Esophagus muscularis mucosa (tissue), 4 donors: ENCODE data around the gene ROBO1. TPM values are rescaled to one million over a fixed set of nuclear protein-coding genes. Genes with fewer than 3 reads are reported as not detected.

Experiments
- DNase-seq: peaks from one replicate; pipeline ENCODE4 v3.0.0-alpha.2; 2017; ENCODE audit errors: extremely low spot score
- H3K27ac ChIP-seq, 4 donors: fragments of 200-600 bp; sonication (generic); replicated peaks in 1 of 4; 1 replicate in 3 of 4; 2 replicates in 1 of 4; pipeline ENCODE4 v1.5.1; 2016 to 2019; ENCODE audit warnings: mild to moderate bottlenecking in 1 of 4
- H3K27me3 ChIP-seq, 4 donors: fragments of 200-600 bp; sonication (generic); one replicate each; pipeline versions ENCODE4 v1.5.1 to v1.6.0; 2016 to 2019
- H3K36me3 ChIP-seq, 4 donors: fragments of 200-600 bp; sonication (generic); one replicate each; pipeline ENCODE4 v1.5.1; 2016 to 2019
- H3K4me1 ChIP-seq, 4 donors: fragments of 200-600 bp; sonication (generic); one replicate each; pipeline ENCODE4 v1.5.1; 2016 to 2019
- H3K4me3 ChIP-seq, 4 donors: fragments of 200-600 bp; sonication (generic); 1 replicate in 2 of 4; 2 replicates in 2 of 4; pipeline ENCODE4 v1.5.1; 2016 to 2019; ENCODE audit warnings: mild to moderate bottlenecking in 4 of 4, moderate library complexity in 1 of 4
- H3K9me3 ChIP-seq, 4 donors: fragments of 200-600 bp; sonication (generic); 1 replicate in 3 of 4; 2 replicates in 1 of 4; pipeline ENCODE4 v1.5.1; 2016 to 2019
- EP300 ChIP-seq: sonication (generic); formaldehyde crosslinking; IDR thresholded peaks from one replicate; pipeline ENCODE4 v1.6.1; 2017; ENCODE audit warnings: antibody characterized with exemption
- POLR2A ChIP-seq: fragments of 450-650 bp; IDR thresholded peaks from one replicate; pipeline ENCODE4 v1.6.1; 2017; ENCODE audit warnings: antibody characterized with exemption, moderate library complexity, mild to moderate bottlenecking, low read depth
- POLR2AphosphoS5 ChIP-seq, 2 donors: sonication (generic); formaldehyde crosslinking; IDR thresholded peaks; one replicate each; pipeline ENCODE4 v1.6.1; 2017; ENCODE audit warnings: antibody characterized with exemption in 2 of 2
- WGBS: methylation state at CpG from one replicate; pipeline ENCODE4 v1.1.5; 2018; 5-methylcytosine and 5-hydroxymethylcytosine counted together
- intact Hi-C: fragments of 100-400 bp; cut with DNase I; formaldehyde crosslinking; loops from one replicate; pipeline ENCODE4 v1.15.1; 2023
- total RNA-seq, 4 donors: library from RNA; depleted of rRNA; stranded (reverse); fragments of >200 nt; gene quantifications; one replicate each; pipeline versions ENCODE4 v1.1.0 to v1.2.1, GENCODE V29; 2016
- TF ChIP-seq, protein P1 (sequence below), 3 experiments: fragments of 200-600 bp in 2 of 3; fragments of 450-650 bp in 1 of 3; sonication (generic) in 2 of 3; IDR thresholded peaks; one replicate each; pipeline ENCODE4 v1.5.1; 2017 to 2019; ENCODE audit warnings: antibody characterized with exemption in 3 of 3, mild to moderate bottlenecking in 2 of 3, moderate library complexity in 1 of 3

The ROBO1 gene
- total RNA-seq, 4 donors from 2014 or later, result 9.6 to 14.2 (median 12.6) TPM

DNA sequence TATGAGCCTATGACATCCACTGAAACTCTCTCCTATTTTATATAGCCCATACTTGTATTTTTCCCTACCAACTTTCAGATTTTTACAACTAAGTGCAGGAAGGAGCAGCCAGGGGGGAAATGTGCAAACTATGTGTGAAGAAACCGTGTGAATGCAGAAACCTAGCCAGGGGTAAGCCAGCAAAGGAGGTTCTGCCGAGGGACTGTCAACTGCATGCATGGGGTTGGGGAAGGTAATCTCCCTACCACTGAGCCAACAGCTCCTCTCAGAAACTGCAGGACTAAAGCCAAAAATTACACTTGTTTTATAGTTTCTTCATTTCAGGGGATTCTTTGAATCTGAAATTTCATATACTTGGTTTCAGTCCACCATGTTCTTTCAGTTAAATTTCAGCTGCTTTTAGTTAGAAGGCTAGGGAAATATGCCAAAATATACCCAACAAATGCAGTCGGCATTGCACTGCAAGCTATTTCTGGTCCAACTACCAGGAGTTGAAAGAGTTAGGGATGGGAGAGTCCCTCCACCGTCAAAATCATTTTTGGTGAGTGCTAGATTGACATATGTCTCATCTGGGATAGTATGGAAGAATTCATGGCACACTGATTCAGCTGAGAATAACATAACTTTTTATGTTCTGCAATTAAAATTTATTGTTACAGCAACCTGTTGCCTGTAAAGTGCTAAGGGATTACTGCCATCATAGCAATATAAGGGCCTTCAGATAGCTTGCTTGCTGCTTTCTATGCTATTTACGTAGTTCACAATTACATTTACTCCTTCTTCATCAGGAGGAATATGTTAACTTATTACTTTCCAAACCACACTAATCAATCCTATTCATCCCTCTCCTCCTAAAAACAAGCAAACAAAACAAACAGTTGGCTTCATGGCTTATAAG, 904.2 kb downstream of the ROBO1 start:
- Histone ChIP-seq H3K9me3 (no peaks in the 10 kb centered on the region), H3K27me3 (no peaks in the 10 kb centered on the region), H3K4me3 (no peak overlapping the region), H3K36me3 (no peaks in the 10 kb centered on the region), H3K4me1 (no peaks in the 10 kb centered on the region), H3K27ac (no peak overlapping the region)
- WGBS, result 76% methylated on average over 5 of the region's 5 CpGs
- intact Hi-C loops, result no loop called here
- DNase-seq, result no peak
- TF ChIP-seq, protein P1, sequence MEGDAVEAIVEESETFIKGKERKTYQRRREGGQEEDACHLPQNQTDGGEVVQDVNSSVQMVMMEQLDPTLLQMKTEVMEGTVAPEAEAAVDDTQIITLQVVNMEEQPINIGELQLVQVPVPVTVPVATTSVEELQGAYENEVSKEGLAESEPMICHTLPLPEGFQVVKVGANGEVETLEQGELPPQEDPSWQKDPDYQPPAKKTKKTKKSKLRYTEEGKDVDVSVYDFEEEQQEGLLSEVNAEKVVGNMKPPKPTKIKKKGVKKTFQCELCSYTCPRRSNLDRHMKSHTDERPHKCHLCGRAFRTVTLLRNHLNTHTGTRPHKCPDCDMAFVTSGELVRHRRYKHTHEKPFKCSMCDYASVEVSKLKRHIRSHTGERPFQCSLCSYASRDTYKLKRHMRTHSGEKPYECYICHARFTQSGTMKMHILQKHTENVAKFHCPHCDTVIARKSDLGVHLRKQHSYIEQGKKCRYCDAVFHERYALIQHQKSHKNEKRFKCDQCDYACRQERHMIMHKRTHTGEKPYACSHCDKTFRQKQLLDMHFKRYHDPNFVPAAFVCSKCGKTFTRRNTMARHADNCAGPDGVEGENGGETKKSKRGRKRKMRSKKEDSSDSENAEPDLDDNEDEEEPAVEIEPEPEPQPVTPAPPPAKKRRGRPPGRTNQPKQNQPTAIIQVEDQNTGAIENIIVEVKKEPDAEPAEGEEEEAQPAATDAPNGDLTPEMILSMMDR (IDR thresholded peaks at IDR 0.05), result no peak
- TF ChIP-seq POLR2A (no peak), POLR2AphosphoS5 (IDR thresholded peaks at IDR 0.05) (no peak), EP300 (no peak)

DNA sequence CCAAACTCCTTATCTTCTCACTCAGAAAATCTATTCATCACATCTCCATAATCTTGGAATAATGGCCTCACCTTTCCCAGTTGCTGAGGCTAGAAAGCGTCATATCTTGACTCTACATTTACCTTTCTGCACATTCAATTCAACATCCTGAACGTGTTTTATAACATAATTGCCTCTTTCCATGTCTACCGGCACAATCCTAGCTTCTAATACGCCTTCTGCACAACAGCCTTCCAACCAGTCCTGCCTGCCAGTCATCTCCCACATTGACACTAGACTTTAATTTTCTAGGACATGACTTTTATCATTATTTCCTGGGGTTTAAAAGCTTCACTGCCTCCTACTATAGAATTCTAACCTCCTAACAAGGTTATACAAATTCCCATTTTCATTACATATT, 906.6 kb downstream of the ROBO1 start:
- Histone ChIP-seq H3K27me3 (no peaks in the 10 kb centered on the region), H3K27ac (no peak overlapping the region), H3K36me3 (no peaks in the 10 kb centered on the region), H3K4me1 (no peaks in the 10 kb centered on the region), H3K4me3 (no peak overlapping the region), H3K9me3 (no peaks in the 10 kb centered on the region)
- 96% methylated on average over 4 of the region's 4 CpGs for WGBS
- intact Hi-C loops, result no loop called here
- DNase-seq, result no peak
- no peak for TF ChIP-seq POLR2A
- no peak for TF ChIP-seq POLR2AphosphoS5 (IDR thresholded peaks at IDR 0.05)
- TF ChIP-seq, protein P1 (IDR thresholded peaks at IDR 0.05), result no peak
- TF ChIP-seq EP300, result no peak

DNA sequence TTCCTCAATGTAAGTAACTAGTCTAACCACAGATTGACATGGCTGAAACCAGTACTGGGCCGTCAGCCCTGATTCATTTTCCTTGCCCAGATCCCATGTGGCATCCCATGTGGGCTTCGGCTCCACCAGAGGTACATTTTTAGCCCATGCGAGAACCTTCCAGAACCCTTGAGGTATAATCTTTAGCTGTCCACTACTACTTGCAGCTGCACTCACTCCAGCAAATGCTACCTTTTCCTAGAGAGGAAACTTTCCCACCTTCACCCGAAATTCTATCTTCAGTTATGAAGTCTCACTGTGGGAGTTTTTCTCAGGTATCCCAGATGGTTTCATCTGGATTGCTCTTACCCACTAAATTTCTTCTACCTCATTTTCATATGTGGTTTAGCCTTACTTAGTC, 907.2 kb downstream of the ROBO1 start:
- TF ChIP-seq POLR2A (no peak), EP300 (no peak), POLR2AphosphoS5 (IDR thresholded peaks at IDR 0.05) (no peak)
- TF ChIP-seq, protein P1 (IDR thresholded peaks at IDR 0.05), result no peak
- H3K27me3 ChIP-seq, result no peaks in the 10 kb centered on the region
- H3K36me3 ChIP-seq, result no peaks in the 10 kb centered on the region
- no peak overlapping the region for H3K4me3 ChIP-seq
- DNase-seq, result no peak
- H3K4me1 ChIP-seq, result no peaks in the 10 kb centered on the region
- H3K27ac ChIP-seq, result no peak overlapping the region
- WGBS, result 96% methylated on average over 4 of the region's 4 CpGs
- intact Hi-C loops, result no loop called here
- no peaks in the 10 kb centered on the region for H3K9me3 ChIP-seq

DNA sequence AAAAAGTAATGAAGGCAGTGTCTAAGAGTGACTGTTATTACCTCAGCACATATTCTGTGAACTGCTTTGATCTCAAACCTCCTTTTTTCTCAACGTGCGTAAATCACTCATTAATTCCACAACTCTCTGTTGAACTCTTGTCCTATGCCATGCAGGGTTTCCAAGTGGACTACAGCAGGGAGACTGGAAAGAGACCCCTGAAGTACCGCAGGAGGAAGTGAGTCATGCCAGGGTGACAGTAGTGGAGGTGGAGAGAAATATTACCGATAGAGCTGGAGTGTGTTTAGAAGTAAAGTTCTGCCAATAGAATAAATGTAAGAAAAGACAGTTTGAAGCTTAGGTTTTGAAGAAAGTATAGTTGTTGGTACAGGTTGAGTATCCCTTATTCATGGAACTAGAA, 908.9 kb downstream of the ROBO1 start:
- no peak for TF ChIP-seq POLR2AphosphoS5 (IDR thresholded peaks at IDR 0.05)
- TF ChIP-seq, protein P1 (IDR thresholded peaks at IDR 0.05), result no peak
- TF ChIP-seq EP300, result no peak
- no peak for TF ChIP-seq POLR2A
- H3K27ac ChIP-seq, result no peak overlapping the region
- no peaks in the 10 kb centered on the region for H3K4me1 ChIP-seq
- intact Hi-C loops, result no loop called here
- H3K9me3 ChIP-seq, result no peaks in the 10 kb centered on the region
- no peak for DNase-seq
- 93% methylated on average over 4 of the region's 4 CpGs for WGBS
- no peak overlapping the region for H3K4me3 ChIP-seq
- no peaks in the 10 kb centered on the region for H3K36me3 ChIP-seq
- H3K27me3 ChIP-seq, result no peaks in the 10 kb centered on the region
